Activated CD4-positive, alpha-beta T cell treated with anti-CD3 and anti-CD28 coated beads for 36 hours (primary cell): Measurements from ENCODE around the gene PXK. TPM values are rescaled to one million over a fixed set of nuclear protein-coding genes. Genes with fewer than 3 reads are reported as not detected.

Source experiments
- ATAC-seq: fragments of 200-7000 bp; cut with Tn5 transposase; one replicate; pipeline ENCODE4 v1.10.0; 2021; ENCODE audit warnings: mild to moderate bottlenecking, moderate library complexity
- CTCF ChIA-PET: fragments of 350-600 bp; sonication (Branson Sonifier 250); formaldehyde crosslinking; loops from one replicate; lab custom pipeline; 2021; ENCODE audit warnings: antibody characterized with exemption; lab: Charles Lee
- POLR2A ChIA-PET: fragments of 350-600 bp; sonication (Branson Sonifier 250); formaldehyde crosslinking; loops from one replicate; lab custom pipeline; 2021; ENCODE audit warnings: antibody characterized with exemption, inconsistent platforms; lab: Charles Lee
- DNase-seq: peaks from one replicate; pipeline ENCODE4 v3.0.0-alpha.2; 2020
- H3K27ac Mint-ChIP-seq: one replicate; pipeline ENCODE4 v1.8.0; 2021; ENCODE audit warnings: mixed read lengths
- H3K27me3 Mint-ChIP-seq: one replicate; pipeline ENCODE4 v1.8.0; 2021; ENCODE audit warnings: mixed read lengths
- H3K36me3 Mint-ChIP-seq: one replicate; pipeline ENCODE4 v1.8.0; 2021; ENCODE audit warnings: low read depth, mixed read lengths
- H3K4me1 Mint-ChIP-seq: one replicate; pipeline ENCODE4 v1.8.0; 2021; ENCODE audit warnings: mixed read lengths
- H3K4me3 Mint-ChIP-seq: one replicate; pipeline ENCODE4 v1.8.0; 2021; ENCODE audit warnings: mild to moderate bottlenecking, moderate library complexity, mixed read lengths
- H3K9me3 Mint-ChIP-seq: one replicate; pipeline ENCODE4 v1.8.0; 2021; ENCODE audit warnings: low read depth, mixed read lengths
- intact Hi-C, 2 experiments: fragments of 100-400 bp; cut with DNase I in 1 of 2; cut with micrococcal nuclease in 1 of 2; formaldehyde crosslinking; loops; one replicate each; pipeline versions ENCODE4 v1.14.2 to v1.15.1; 2022 to 2024; cut with DNase I, micrococcal nuclease
- total RNA-seq, 2 experiments: library from RNA; stranded (reverse); gene quantifications; one replicate each; pipeline ENCODE4 v1.2.3, GENCODE V29; 2021

The PXK gene
- total RNA-seq, 2 experiments from 2014 or later: 35.2 to 50.7 TPM

DNA sequence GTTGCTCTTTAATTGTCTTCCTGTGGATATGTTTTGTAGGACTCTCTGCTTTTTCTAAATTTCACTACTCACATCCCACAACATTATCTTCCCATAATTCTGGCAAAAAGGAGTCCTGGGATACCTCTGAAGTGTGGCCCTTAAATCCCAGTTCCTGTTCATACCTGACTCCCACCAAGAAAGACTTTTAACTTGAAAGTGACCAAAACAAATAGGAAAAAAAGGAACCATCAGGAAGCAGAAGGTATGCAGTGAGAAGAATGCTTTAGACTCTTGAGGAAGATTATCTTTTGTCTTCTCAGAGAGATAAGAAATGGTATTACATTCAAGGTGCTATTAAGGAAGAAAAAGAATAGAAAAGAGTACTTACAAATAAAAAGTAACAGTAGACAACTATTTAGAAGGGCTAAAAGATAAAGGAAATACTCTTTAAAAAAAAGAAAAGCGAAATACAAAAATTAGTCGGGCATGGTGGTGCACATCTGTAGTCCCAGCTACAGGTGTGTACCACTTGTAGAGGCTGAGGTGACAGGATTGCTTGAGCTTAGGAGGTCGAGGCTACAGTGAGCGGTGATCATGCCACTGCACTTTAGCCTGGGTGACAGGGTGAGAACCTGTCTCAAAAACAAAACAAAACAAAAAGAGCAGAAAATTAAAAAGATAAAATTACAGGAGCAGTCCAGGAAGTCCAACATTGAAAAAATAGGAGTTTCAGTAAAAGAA lies 46.8 kb downstream of the PXK start:
- no peak for ATAC-seq
- Mint-ChIP-seq H3K4me3 (no peak overlapping the region), H3K4me1 (no peaks in the 10 kb centered on the region)

DNA sequence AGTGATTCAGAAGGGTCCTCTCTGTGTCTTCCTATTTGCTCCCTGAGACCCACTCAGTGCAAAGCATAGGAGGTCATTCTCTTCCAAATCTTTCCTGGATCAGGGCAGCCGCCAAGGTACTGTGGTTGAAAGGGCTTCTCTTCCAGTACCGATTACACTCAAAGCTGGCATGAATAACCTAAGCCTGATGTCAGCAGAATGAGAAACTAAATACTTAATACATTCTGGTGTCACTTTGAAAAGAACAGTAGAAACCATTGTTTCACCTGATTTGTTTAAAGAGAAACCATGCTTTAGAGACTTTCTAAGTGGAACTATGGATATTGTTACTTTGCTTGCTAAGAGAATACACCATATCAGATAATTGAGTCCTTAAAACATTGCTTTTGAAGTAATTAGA lies 50.8 kb downstream of the PXK start:
- ChIA-PET CTCF (no interaction called here), POLR2A (no interaction called here)
- no peaks in the 10 kb centered on the region for H3K27me3 Mint-ChIP-seq
- no peaks in the 10 kb centered on the region for H3K9me3 Mint-ChIP-seq
- no peak overlapping the region for H3K4me3 Mint-ChIP-seq
- DNase-seq: no peak
- no peak for ATAC-seq
- no peaks in the 10 kb centered on the region for H3K4me1 Mint-ChIP-seq
- intact Hi-C loops: no loop called here
- no peak overlapping the region for H3K27ac Mint-ChIP-seq
- peaks cover 12% of the 10 kb centered on the region for H3K36me3 Mint-ChIP-seq

More for the DNA sequence above, 46.8 kb downstream of the PXK start:
- intact Hi-C loops: no loop called here
- Mint-ChIP-seq H3K27me3 (no peaks in the 10 kb centered on the region), H3K27ac (no peak overlapping the region), H3K9me3 (no peaks in the 10 kb centered on the region), H3K36me3 (peaks cover 4% of the 10 kb centered on the region)
- DNase-seq: no peak
- ChIA-PET CTCF (interaction anchor here (1.2 kb wide), 1 partner anchor 9 kb away, joined by 3 read pairs; no protein-coding TSS in a partner anchor), POLR2A (no interaction called here)

DNA sequence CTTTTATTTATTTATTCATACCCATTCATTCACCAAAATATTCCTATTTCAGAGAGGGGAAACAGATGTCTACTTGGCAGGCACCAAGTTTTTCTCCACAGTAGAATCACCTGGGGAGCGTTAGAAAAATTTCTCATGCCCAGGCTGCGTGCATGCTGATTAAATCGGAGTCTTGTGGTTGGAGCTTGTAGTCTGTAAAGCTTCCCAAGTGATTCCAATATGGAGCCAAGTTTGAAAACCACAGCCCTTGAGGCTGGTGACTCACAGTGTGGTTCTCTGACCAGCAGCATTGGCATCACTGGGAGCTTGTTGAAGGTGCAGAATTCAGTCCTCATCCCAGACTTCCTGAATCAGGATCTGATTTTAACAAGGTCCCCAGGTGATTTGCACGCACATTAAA lies 51.2 kb downstream of the PXK start:
- Mint-ChIP-seq H3K9me3 (no peaks in the 10 kb centered on the region), H3K27me3 (no peaks in the 10 kb centered on the region), H3K27ac (no peak overlapping the region), H3K4me3 (no peak overlapping the region), H3K36me3 (peaks cover 12% of the 10 kb centered on the region), H3K4me1 (no peaks in the 10 kb centered on the region)
- intact Hi-C loops: no loop called here
- ATAC-seq: no peak
- ChIA-PET POLR2A (no interaction called here), CTCF (no interaction called here)
- DNase-seq: no peak

DNA sequence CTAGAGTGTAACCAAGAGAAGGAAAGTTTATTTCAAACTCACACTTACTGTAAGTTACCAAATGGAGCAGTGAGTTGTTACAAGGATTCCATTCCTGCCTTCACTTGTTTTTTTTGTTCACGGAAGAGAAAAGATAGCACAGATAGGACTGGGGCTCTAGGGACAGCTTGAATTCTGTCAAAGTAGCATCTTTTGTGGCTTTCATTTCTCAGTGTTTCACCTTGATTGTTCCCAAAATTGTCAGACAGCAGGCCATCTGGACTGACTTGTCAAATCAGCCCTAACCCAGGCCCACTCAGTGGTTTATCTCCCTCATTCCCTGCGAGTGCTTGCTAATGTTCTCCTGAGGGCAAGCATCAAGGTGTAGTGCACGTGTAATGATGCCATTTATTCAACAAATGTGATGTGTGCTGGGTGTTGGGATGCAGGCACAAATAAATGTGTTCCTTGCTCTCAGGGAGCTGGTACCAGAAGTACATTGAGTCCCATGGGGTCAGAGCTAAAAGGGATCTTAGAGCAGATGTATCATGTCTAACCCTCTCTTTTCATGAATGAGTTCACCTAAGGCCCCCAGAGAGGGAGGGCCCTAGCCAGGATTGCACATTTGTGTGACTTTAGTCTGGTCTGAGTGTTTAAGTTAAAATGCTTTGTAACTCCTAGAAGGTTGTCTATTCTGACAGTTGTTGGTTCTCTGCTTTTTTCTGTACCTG lies 51.8 kb downstream of the PXK start:
- Mint-ChIP-seq H3K27ac (no peak overlapping the region), H3K36me3 (peaks cover 12% of the 10 kb centered on the region), H3K4me1 (no peaks in the 10 kb centered on the region), H3K9me3 (no peaks in the 10 kb centered on the region), H3K4me3 (no peak overlapping the region), H3K27me3 (no peaks in the 10 kb centered on the region)
- CTCF ChIA-PET: interaction anchor here (0.5 kb wide), 1 partner anchor 201 kb away, joined by 3 read pairs; no protein-coding TSS in a partner anchor
- intact Hi-C loops: no loop called here
- DNase-seq: no peak
- POLR2A ChIA-PET: no interaction called here
- no peak for ATAC-seq

DNA sequence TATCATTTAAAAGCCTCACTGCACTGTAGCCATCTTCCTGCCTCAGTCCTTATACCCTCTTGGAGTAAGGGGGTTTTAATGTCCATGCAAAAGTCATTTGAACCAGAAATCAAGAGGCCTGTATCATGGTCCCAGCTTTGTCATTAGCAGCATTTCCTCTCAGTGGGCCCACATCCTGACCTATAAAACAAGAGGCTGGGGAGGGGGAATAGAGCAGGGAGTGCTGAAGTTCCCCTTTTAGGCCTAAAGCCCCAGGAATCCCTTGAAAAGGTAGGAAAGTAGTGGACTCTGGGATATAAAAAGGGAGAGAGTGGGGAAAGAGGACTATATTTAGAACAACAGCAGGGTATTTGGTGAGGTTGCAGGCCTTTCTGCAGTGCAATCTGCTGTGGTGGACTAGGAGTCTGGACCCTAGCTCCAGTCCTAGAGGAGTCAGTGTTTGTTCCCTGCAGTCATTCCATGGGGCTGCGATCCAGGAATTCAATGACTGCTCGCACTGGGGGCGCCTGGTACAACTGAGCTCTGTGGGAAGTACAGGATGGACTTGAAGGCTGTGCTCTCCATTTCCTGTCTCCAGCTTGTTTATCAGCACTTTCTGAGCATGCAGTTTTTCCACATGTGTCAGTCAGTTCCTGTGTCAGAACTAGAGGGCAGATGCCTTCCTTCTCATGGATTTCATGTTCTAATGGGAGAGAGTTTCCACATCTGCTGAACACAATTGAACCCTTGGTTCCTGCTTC lies 54.1 kb downstream of the PXK start:
- POLR2A ChIA-PET: no interaction called here
- Mint-ChIP-seq H3K36me3 (peaks cover 20% of the 10 kb centered on the region), H3K27ac (no peak overlapping the region), H3K9me3 (no peaks in the 10 kb centered on the region), H3K4me3 (no peak overlapping the region), H3K27me3 (no peaks in the 10 kb centered on the region), H3K4me1 (no peaks in the 10 kb centered on the region)
- DNase-seq (no peak), ATAC-seq (no peak)
- intact Hi-C loops: no loop called here
- CTCF ChIA-PET: interaction anchor here (0.8 kb wide), 1 partner anchor 36 kb away, joined by 3 read pairs; no protein-coding TSS in a partner anchor

DNA sequence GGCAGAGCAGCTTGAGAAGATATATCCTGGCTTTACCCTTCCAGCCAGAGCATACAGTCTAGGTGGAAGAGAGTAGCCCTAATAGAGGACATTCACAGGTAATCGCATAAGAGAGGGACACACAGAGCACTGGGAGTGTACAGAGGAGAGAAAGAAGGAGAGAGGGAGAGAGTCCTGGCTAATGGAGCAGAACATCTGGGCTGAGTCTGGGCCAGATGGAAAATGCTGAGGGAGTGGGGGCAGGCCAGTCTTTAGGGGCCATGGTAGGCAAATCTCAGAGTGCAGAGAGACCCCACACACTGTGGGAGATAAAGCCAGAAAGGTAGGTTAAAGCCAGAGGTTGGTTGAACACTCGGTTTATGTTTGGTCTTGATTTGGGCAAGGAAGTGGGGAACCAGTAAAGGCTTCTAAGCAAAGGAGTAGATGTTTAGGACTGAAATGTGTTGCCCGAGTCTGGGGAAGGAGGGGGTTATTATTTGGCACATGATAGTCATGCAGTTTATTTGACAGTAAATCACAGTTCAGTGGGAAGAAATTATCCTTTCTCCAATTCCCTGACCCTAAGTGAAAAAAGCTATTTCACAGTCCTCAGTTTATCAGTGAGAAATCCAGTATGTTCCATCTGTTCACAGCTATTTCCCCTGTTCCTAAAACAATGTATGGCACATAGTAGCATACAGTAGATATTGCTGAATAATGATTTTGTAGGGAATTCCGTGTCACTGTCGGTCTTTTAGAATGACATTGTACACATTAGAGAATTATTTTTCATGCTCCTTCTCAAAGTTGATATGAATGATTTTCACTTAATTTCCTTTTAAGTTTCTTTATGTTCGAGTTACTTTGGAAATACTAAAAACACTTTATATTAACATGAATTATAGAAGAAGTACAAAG lies 55.2 kb downstream of the PXK start:
- Mint-ChIP-seq H3K27me3 (no peaks in the 10 kb centered on the region), H3K4me3 (no peak overlapping the region), H3K4me1 (no peaks in the 10 kb centered on the region), H3K9me3 (no peaks in the 10 kb centered on the region), H3K27ac (no peak overlapping the region), H3K36me3 (peaks cover 17% of the 10 kb centered on the region)
- ATAC-seq: no peak
- intact Hi-C loops: no loop called here
- POLR2A ChIA-PET: no interaction called here
- CTCF ChIA-PET: interaction anchor here (1.0 to 1.6 kb wide), 3 partner anchors 9 to 200 kb away, joined by 3 read pairs; partner anchors contain the start of genes HTD2 and RPP14
- DNase-seq: no peak

DNA sequence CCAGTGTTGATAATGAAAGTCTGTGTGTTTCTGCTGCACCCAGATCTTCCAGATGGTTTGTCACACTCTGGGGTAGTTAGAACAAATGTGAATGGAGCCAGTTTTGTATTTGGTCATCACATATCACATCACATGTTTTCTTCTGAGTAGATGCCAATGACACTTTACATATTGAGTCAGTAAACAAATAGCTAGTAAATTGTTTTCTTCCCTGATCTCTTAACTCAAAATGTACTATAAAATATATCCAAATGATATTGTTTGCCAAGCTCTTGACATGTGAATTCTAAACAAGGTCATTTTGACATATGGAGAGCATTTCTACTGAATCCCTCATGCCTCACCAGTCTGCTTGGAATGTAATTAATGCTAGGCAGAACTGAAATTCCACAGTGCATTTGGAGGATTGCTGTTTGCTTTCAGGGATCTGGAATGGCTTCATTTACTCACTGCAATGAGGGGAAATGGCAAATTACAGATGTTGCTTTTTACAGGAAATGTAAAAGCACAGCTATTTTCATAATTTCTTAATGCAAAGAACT lies 55.9 kb downstream of the PXK start:
- intact Hi-C loops: no loop called here
- Mint-ChIP-seq H3K4me3 (no peak overlapping the region), H3K27ac (no peak overlapping the region), H3K36me3 (peaks cover 17% of the 10 kb centered on the region), H3K9me3 (no peaks in the 10 kb centered on the region), H3K4me1 (no peaks in the 10 kb centered on the region), H3K27me3 (no peaks in the 10 kb centered on the region)
- no peak for DNase-seq
- POLR2A ChIA-PET: no interaction called here
- ATAC-seq: no peak
- CTCF ChIA-PET: interaction anchor here (0.8 to 1.6 kb wide), 4 partner anchors 10 to 201 kb away, joined by 3 read pairs; partner anchors contain the start of genes HTD2 and RPP14

DNA sequence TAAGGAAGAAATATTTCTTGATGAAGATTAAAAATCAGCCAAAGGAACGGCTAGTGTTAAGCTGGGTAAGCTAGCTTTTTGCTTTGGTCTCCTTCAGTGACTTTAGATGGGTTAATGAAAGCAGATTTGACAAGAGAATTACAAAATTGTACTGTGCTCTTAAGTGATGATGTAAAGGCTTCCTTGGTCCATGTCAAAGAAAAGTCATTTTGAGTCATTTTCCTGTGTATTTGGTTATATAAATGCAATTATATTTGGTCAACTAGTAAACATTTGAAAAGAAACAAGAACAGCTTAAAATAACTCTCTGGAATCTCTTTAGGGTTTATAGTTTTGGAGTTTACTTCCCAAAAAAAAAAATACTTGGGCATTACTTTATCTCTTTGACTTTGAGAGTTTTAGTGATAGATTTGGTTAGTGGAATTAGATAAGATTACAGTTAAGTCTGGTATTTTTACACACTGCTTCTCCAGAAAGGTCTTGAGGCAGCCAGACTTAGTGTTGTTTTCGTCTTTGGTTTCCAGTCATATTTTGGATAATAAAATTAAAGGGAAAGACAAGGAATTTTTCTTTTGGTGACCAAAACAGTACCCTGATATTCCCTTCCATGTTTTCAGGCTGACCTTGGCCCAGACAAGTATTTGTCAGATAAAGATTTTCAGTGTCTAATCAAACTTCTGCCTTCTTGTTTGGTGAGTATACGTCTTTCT lies 58.6 kb downstream of the PXK start:
- ChIA-PET CTCF (interaction anchor here (1.2 to 1.6 kb wide), 3 partner anchors 10 to 485 kb away, joined by 3 to 6 read pairs (median 4); partner anchors contain the start of genes HTD2 and RPP14), POLR2A (no interaction called here)
- intact Hi-C loops: no loop called here
- no peak for DNase-seq
- Mint-ChIP-seq H3K4me1 (no peaks in the 10 kb centered on the region), H3K4me3 (no peak overlapping the region), H3K9me3 (no peaks in the 10 kb centered on the region), H3K36me3 (peaks cover 15% of the 10 kb centered on the region), H3K27ac (no peak overlapping the region), H3K27me3 (no peaks in the 10 kb centered on the region)
- no peak for ATAC-seq

DNA sequence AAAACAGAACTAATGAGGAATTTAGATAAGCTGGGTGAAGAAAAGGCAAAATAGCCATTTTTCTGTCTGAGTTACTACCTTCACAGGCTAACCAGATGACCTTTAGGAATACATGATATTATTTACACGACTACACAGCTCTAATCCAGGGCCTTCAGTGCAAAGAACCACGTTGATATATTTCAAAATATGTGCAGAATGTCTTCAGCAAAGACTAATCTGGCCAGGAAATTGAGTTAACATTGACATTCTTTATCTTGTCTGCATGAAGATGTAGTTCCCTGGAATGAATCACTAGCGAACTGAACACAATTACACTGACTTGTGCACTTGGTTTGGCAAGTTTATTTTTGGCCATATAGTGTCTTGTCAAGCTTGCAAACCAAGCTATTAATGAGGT lies 59.5 kb downstream of the PXK start:
- POLR2A ChIA-PET: no interaction called here
- no peaks in the 10 kb centered on the region for H3K9me3 Mint-ChIP-seq
- H3K27ac Mint-ChIP-seq: no peak overlapping the region
- DNase-seq (no peak), ATAC-seq (no peak)
- CTCF ChIA-PET: interaction anchor here (1.2 to 1.6 kb wide), 3 partner anchors 11 to 486 kb away, joined by 3 to 6 read pairs (median 4); partner anchors contain the start of genes HTD2 and RPP14
- peaks cover 20% of the 10 kb centered on the region for H3K36me3 Mint-ChIP-seq
- H3K4me3 Mint-ChIP-seq: no peak overlapping the region
- H3K27me3 Mint-ChIP-seq: no peaks in the 10 kb centered on the region
- H3K4me1 Mint-ChIP-seq: no peaks in the 10 kb centered on the region
- intact Hi-C loops: no loop called here

DNA sequence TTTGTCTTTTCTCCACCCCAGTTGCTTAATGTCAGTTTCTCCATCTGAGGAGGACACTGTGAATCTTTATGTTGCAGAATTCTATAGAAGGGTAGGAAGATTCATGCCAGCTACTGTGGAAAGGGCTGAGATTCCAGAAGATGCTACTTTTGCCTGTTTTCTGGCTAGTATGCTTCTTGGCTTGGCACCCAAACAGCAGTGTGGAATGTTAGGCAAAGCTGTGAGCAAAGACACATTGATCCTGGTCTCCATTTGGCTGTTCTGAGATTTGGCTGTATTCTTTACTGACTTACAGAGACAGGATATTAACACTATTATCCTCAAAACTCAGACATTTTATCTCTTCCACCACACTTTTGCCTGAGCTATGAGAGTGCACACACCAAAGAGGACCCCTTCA lies 61.6 kb downstream of the PXK start:
- no peaks in the 10 kb centered on the region for H3K27me3 Mint-ChIP-seq
- ChIA-PET POLR2A (no interaction called here), CTCF (interaction anchor here (0.8 to 2.4 kb wide), 3 partner anchors 21 to 88 kb away, joined by 3 to 6 read pairs (median 3); partner anchors contain the start of genes HTD2 and RPP14)
- no peaks in the 10 kb centered on the region for H3K9me3 Mint-ChIP-seq
- no peak overlapping the region for H3K4me3 Mint-ChIP-seq
- H3K27ac Mint-ChIP-seq: no peak overlapping the region
- peaks cover 27% of the 10 kb centered on the region for H3K36me3 Mint-ChIP-seq
- ATAC-seq (no peak), DNase-seq (no peak)
- intact Hi-C loops: no loop called here
- no peaks in the 10 kb centered on the region for H3K4me1 Mint-ChIP-seq
